MG63 (cell line): ENCODE results near the gene TBX10. TPM values are rescaled to one million over a fixed set of nuclear protein-coding genes. Genes with fewer than 3 reads are reported as not detected.

Experiments
- DNase-seq: peaks from one replicate; pipeline ENCODE4 v3.0.0-alpha.2; 2020
- H3K27me3 ChIP-seq: fragments of 250-450 bp; sonication (Bioruptor Pico); 2 replicates; pipeline ENCODE4 v1.5.1; 2020; ENCODE audit warnings: mild to moderate bottlenecking, moderate library complexity
- H3K36me3 ChIP-seq: fragments of 250-450 bp; sonication (Bioruptor Pico); 2 replicates; pipeline ENCODE4 v1.5.1; 2020; ENCODE audit warnings: mild to moderate bottlenecking, moderate library complexity
- H3K4me3 ChIP-seq: fragments of 250-450 bp; sonication (Bioruptor Pico); 2 replicates; pipeline ENCODE4 v1.5.1; 2020; ENCODE audit warnings: mild to moderate bottlenecking, moderate library complexity
- H3K9me3 ChIP-seq: fragments of 250-450 bp; sonication (Bioruptor Pico); 2 replicates; pipeline ENCODE4 v1.5.1; 2020; ENCODE audit warnings: mild to moderate bottlenecking, moderate library complexity
- total RNA-seq: library from RNA; depleted of rRNA; stranded (reverse); fragments of >200 nt; shearing (Covaris generic); gene quantifications from 2 replicates; pipeline ENCODE4 v1.2.3, GENCODE V29; 2014; ENCODE audit warnings: low replicate concordance; rRNA removed

TBX10 gene
- total RNA-seq, 1 experiment from 2014 or later = not detected

GRCh38 chr11:67584205-67584880 lies 55.2 kb downstream of the TBX10 start:
- peak; percentile 43 for DNase-seq
- Histone ChIP-seq H3K36me3 (peaks cover 46% of the 10 kb centered on the region), H3K9me3 (no peaks in the 10 kb centered on the region), H3K27me3 (no peaks in the 10 kb centered on the region), H3K4me3 (peak overlapping the region; percentile 96)

GRCh38 chr11:67583247-67584204 lies 56.0 kb downstream of the TBX10 start, which contains the start of gene GSTP1:
Gene GSTP1, plus strand, starts transcription at chr11:67583812. Its CDS starts 32 bp downstream, at chr11:67583844.
- H3K4me3 ChIP-seq = peak within 1 kb of the TSS; percentile 96
- peaks cover 46% of the 10 kb centered on the region for H3K36me3 ChIP-seq
- no peaks in the 10 kb centered on the region for H3K27me3 ChIP-seq
- peak; percentile 85 for DNase-seq
- no peaks in the 10 kb centered on the region for H3K9me3 ChIP-seq

GRCh38 chr11:67582011-67582410 lies 57.6 kb downstream of the TBX10 start:
- no peak for DNase-seq
- H3K36me3 ChIP-seq = peaks cover 32% of the 10 kb centered on the region

GRCh38 chr11:67581469-67581868 lies 58.1 kb downstream of the TBX10 start:
- Histone ChIP-seq H3K4me3 (no peak overlapping the region), H3K9me3 (no peaks in the 10 kb centered on the region), H3K36me3 (peaks cover 26% of the 10 kb centered on the region), H3K27me3 (no peaks in the 10 kb centered on the region)
- DNase-seq = no peak

More at GRCh38 chr11:67582011-67582410, 57.6 kb downstream of the TBX10 start:
- Histone ChIP-seq H3K4me3 (no peak overlapping the region), H3K27me3 (no peaks in the 10 kb centered on the region), H3K9me3 (no peaks in the 10 kb centered on the region)

Other genes starting within 250 kb of the TBX10 start
- 1.7 and 17.6 TPM in 2 replicates for gene RAD9A, start 247.8 kb downstream of the TBX10 start, total RNA-seq
- gene PPP1CA, start 237.9 kb downstream of the TBX10 start, total RNA-seq = 244 and 262 TPM in 2 replicates
- not detected in 2 replicates for gene TBC1D10C, start 235.7 kb downstream of the TBX10 start, total RNA-seq
- not detected in 2 replicates for gene CARNS1, start 224.1 kb downstream of the TBX10 start, total RNA-seq
- 77.9 and 121 TPM in 2 replicates for gene RPS6KB2, start 211.3 kb downstream of the TBX10 start, total RNA-seq
- gene PTPRCAP, start 202.1 kb downstream of the TBX10 start, total RNA-seq = not detected in 2 replicates
- 58.3 and 96.9 TPM in 2 replicates for gene CORO1B, start 196.3 kb downstream of the TBX10 start, total RNA-seq
- gene GPR152, start 187.0 kb downstream of the TBX10 start, total RNA-seq = not detected in 2 replicates
- 0.26 and 3.0 TPM in 2 replicates for gene CABP4, start 184.4 kb downstream of the TBX10 start, total RNA-seq
- gene TMEM134, start 170.5 kb downstream of the TBX10 start, total RNA-seq = 39.4 and 44.2 TPM in 2 replicates
- gene AIP, start 156.7 kb downstream of the TBX10 start, total RNA-seq = 85.1 and 122 TPM in 2 replicates
- 5.5 and 18.9 TPM in 2 replicates for gene PITPNM1, start 134.4 kb downstream of the TBX10 start, total RNA-seq
- gene CDK2AP2, start 131.6 kb downstream of the TBX10 start, total RNA-seq = 14.1 and 14.8 TPM in 2 replicates
- gene CABP2, start 116.3 kb downstream of the TBX10 start, total RNA-seq = not detected in 2 replicates
- gene GSTP1, start 56.0 kb downstream of the TBX10 start, total RNA-seq = 280 and 743 TPM in 2 replicates
- gene NDUFV1, start 32.8 kb downstream of the TBX10 start, total RNA-seq = 274 and 469 TPM in 2 replicates
- 15.0 TPM in 1 of 2 replicates, not detected in the other for gene NUDT8, start 9.8 kb downstream of the TBX10 start, total RNA-seq
- not detected in 2 replicates for gene ACY3, start 11.0 kb upstream of the TBX10 start, total RNA-seq
- not detected in 2 replicates for gene ALDH3B2, start 34.9 kb upstream of the TBX10 start, total RNA-seq